ENCODE measurements around the gene EPHB1. TPM values are rescaled to one million over a fixed set of nuclear protein-coding genes. Genes with fewer than 3 reads are reported as not detected.
A peak's percentile ranks its signal among the peaks of the same experiment; 100 is the strongest.

The EPHB1 gene
- total RNA-seq, 1 donor from 2014 or later = 1.6 TPM

GRCh38 chr3:135009014-135009413 lies 214.0 kb downstream of the EPHB1 start:
- Histone ChIP-seq H3K36me3 (no peaks in the 10 kb centered on the region), H3K27me3 (no peaks in the 10 kb centered on the region), H3K9me3 (no peaks in the 10 kb centered on the region), H3K4me1 (no peaks in the 10 kb centered on the region), H3K27ac (no peak overlapping the region), H3K4me3 (no peak overlapping the region)
- intact Hi-C loops (cut with DNase I) = no loop called here
- DNase-seq (no peak), ATAC-seq (no peak)
- TF ChIP-seq, protein P1, sequence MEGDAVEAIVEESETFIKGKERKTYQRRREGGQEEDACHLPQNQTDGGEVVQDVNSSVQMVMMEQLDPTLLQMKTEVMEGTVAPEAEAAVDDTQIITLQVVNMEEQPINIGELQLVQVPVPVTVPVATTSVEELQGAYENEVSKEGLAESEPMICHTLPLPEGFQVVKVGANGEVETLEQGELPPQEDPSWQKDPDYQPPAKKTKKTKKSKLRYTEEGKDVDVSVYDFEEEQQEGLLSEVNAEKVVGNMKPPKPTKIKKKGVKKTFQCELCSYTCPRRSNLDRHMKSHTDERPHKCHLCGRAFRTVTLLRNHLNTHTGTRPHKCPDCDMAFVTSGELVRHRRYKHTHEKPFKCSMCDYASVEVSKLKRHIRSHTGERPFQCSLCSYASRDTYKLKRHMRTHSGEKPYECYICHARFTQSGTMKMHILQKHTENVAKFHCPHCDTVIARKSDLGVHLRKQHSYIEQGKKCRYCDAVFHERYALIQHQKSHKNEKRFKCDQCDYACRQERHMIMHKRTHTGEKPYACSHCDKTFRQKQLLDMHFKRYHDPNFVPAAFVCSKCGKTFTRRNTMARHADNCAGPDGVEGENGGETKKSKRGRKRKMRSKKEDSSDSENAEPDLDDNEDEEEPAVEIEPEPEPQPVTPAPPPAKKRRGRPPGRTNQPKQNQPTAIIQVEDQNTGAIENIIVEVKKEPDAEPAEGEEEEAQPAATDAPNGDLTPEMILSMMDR (IDR thresholded peaks at IDR 0.05) = no peak

- H3K4me3 ChIP-seq = no peak overlapping the region
- H3K36me3 ChIP-seq = no peaks in the 10 kb centered on the region
- ATAC-seq (no peak), DNase-seq (no peak)
- H3K27me3 ChIP-seq = no peaks in the 10 kb centered on the region
- no peak overlapping the region for H3K27ac ChIP-seq
- TF ChIP-seq, protein P1 (IDR thresholded peaks at IDR 0.05) = no peak
- H3K4me1 ChIP-seq = no peaks in the 10 kb centered on the region
- intact Hi-C loops (cut with DNase I) = no loop called here
- no peaks in the 10 kb centered on the region for H3K9me3 ChIP-seq
These were observed 217.0 kb downstream of the EPHB1 start for GRCh38 chr3:135012101-135012500.

- Histone ChIP-seq H3K4me1 (no peaks in the 10 kb centered on the region), H3K36me3 (no peaks in the 10 kb centered on the region), H3K9me3 (no peaks in the 10 kb centered on the region), H3K27me3 (no peaks in the 10 kb centered on the region), H3K27ac (no peak overlapping the region), H3K4me3 (no peak overlapping the region)
- TF ChIP-seq, protein P1 (IDR thresholded peaks at IDR 0.05) = no peak
- intact Hi-C loops (cut with DNase I) = no loop called here
- ATAC-seq = no peak
- DNase-seq = no peak
These were observed 218.1 kb downstream of the EPHB1 start for GRCh38 chr3:135013206-135013605.

- intact Hi-C loops (cut with DNase I) = no loop called here
- no peak for DNase-seq
- TF ChIP-seq, protein P1 (IDR thresholded peaks at IDR 0.05) = no peak
- H3K27ac ChIP-seq = no peak overlapping the region
- no peaks in the 10 kb centered on the region for H3K36me3 ChIP-seq
- H3K9me3 ChIP-seq = no peaks in the 10 kb centered on the region
- no peaks in the 10 kb centered on the region for H3K27me3 ChIP-seq
- ATAC-seq = no peak
- no peaks in the 10 kb centered on the region for H3K4me1 ChIP-seq
- no peak overlapping the region for H3K4me3 ChIP-seq
These were observed 219.5 kb downstream of the EPHB1 start for GRCh38 chr3:135014566-135014965.

GRCh38 chr3:135017003-135017893 lies 222.2 kb downstream of the EPHB1 start:
- peak; percentile 75 for ATAC-seq
- Histone ChIP-seq H3K27ac (no peak overlapping the region), H3K9me3 (no peaks in the 10 kb centered on the region), H3K4me3 (no peak overlapping the region), H3K27me3 (no peaks in the 10 kb centered on the region), H3K36me3 (no peaks in the 10 kb centered on the region), H3K4me1 (no peaks in the 10 kb centered on the region)
- no peak for DNase-seq
- TF ChIP-seq, protein P1 (IDR thresholded peaks at IDR 0.05) = no peak
- intact Hi-C loops (cut with DNase I) = no loop called here

Measured in upper lobe of right lung (tissue), 1 donor.